Thoracic aorta (tissue), 2 donors: ENCODE results near the gene CAPN10. TPM values are rescaled to one million over a fixed set of nuclear protein-coding genes. Genes with fewer than 3 reads are reported as not detected.
A peak's percentile ranks its signal among the peaks of the same experiment; 100 is the strongest.
"Not testable (repeated sequence)": the region's sequence is repeated elsewhere in the genome, so short reads cannot be mapped to it uniquely, and the experiment has no call there.

Experiments
- ATAC-seq: fragments of 150-250 bp; one replicate; pipeline ENCODE4 v1.8.0; 2017; ENCODE audit warnings: low read depth; ENCODE audit not compliant: insufficient number of reproducible peaks, low FRiP score
- DNase-seq: peaks from one replicate; pipeline ENCODE4 v3.0.0-alpha.2; 2020; ENCODE audit warnings: low spot score
- H3K27ac ChIP-seq, 2 donors: fragments of 200-600 bp; sonication (generic); 1 replicate in 1 of 2; 2 replicates in 1 of 2; pipeline ENCODE4 v1.5.1; 2016; ENCODE audit warnings: mild to moderate bottlenecking in 2 of 2, moderate library complexity in 2 of 2
- H3K27me3 ChIP-seq: fragments of 200-600 bp; sonication (generic); replicated peaks from 2 replicates; pipeline ENCODE4 v1.6.0; 2016; ENCODE audit warnings: mild to moderate bottlenecking; ENCODE audit not compliant: insufficient read depth
- H3K36me3 ChIP-seq: fragments of 200-600 bp; sonication (generic); one replicate; pipeline ENCODE4 v1.5.1; 2016
- H3K4me1 ChIP-seq, 2 donors: fragments of 200-600 bp; sonication (generic); 1 replicate in 1 of 2; 2 replicates in 1 of 2; pipeline versions ENCODE4 v1.5.1 to v1.6.0; 2016; ENCODE audit warnings: low read depth in 2 of 2, mild to moderate bottlenecking in 1 of 2; ENCODE audit not compliant: control insufficient read depth in 1 of 2
- H3K4me3 ChIP-seq: fragments of 200-600 bp; sonication (generic); 2 replicates; pipeline ENCODE4 v1.5.1; 2016; ENCODE audit warnings: mild to moderate bottlenecking
- H3K9me3 ChIP-seq: fragments of 200-600 bp; sonication (generic); 2 replicates; pipeline ENCODE4 v1.5.1; 2016
- total RNA-seq, 2 donors: library from RNA; depleted of rRNA; stranded (reverse); fragments of >200 nt; gene quantifications; one replicate each; pipeline versions ENCODE4 v1.1.0 to v1.2.3, GENCODE V29; 2016
- TF ChIP-seq, protein P1 (sequence below): fragments of 200-600 bp; sonication (generic); IDR thresholded peaks from one replicate; pipeline ENCODE4 v1.5.1; 2019; ENCODE audit warnings: antibody characterized with exemption

CAPN10 gene
- total RNA-seq, 2 donors from 2014 or later = 33.3 to 38.2 TPM

DNA sequence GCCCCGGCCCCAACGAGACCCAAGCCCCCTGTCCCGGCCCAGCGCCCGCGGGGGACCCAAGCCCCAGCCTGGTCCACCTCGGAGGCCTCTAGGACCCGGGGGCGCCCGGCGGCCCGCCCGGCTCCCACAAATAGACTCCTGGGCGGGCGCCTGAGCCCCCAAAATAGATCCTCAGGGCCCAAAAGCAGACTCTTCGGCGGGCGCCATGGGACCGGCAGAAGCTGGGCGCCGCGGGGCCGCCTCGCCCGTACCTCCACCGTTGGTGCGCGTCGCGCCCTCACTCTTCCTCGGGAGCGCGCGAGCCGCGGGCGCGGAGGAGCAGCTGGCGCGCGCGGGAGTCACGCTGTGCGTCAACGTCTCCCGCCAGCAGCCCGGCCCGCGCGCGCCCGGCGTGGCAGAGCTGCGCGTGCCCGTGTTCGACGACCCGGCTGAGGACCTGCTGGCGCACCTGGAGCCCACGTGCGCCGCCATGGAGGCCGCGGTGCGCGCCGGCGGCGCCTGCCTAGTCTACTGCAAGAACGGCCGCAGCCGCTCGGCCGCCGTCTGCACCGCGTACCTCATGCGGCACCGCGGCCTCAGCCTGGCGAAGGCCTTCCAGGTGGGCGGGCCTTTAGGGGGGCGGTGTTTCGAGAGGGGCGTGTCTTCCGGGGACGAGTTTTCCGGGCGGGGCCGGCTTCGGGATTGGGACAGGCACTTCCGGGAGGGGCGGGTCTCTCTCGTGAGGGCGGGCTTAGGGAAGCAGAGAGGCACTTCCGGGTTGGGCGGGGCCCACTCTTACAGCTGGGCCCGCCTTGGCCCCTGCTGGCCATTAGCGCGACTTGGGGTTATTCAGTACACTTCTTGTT is 25.8 kb upstream of the CAPN10 start:
- TF ChIP-seq, protein P1, sequence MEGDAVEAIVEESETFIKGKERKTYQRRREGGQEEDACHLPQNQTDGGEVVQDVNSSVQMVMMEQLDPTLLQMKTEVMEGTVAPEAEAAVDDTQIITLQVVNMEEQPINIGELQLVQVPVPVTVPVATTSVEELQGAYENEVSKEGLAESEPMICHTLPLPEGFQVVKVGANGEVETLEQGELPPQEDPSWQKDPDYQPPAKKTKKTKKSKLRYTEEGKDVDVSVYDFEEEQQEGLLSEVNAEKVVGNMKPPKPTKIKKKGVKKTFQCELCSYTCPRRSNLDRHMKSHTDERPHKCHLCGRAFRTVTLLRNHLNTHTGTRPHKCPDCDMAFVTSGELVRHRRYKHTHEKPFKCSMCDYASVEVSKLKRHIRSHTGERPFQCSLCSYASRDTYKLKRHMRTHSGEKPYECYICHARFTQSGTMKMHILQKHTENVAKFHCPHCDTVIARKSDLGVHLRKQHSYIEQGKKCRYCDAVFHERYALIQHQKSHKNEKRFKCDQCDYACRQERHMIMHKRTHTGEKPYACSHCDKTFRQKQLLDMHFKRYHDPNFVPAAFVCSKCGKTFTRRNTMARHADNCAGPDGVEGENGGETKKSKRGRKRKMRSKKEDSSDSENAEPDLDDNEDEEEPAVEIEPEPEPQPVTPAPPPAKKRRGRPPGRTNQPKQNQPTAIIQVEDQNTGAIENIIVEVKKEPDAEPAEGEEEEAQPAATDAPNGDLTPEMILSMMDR = peak; percentile 50
- Histone ChIP-seq H3K4me1 (peaks cover 33 to 57% of the 10 kb centered on the region in 2 donors), H3K27me3 (no peaks in the 10 kb centered on the region), H3K27ac (peak overlapping the region; percentile 99), H3K4me3 (peak overlapping the region; percentile 96), H3K36me3 (no peaks in the 10 kb centered on the region), H3K9me3 (no peaks in the 10 kb centered on the region)
- peak; percentile 99 for DNase-seq
- peak; percentile 93 for ATAC-seq

DNA sequence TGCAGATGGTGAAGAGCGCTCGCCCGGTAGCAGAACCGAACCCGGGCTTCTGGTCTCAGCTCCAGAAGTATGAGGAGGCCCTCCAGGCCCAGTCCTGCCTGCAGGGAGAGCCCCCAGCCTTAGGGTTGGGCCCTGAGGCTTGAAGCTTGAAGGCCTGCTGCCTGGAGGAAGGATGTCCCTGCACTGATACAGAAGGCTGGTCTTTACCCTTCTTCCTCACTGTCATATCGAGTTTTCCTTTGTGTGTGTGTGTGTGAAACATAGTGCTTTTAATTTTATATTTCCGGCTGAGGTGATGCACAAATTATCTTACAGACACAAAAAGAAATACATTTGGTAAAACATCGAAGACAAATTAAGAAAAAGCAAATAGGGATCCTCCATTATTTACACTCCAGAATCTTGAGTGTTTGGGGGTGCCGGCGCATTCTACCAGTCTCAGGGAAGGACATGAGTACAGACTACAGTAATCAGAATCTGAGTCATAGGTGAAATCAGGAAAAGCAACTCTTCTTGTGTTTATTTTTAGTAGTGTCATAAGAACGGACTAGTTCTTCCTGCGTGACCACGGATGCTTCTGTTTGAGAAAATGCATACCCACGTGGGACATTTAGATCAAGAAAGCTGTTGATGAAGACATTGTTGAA is 25.1 kb upstream of the CAPN10 start:
- H3K4me3 ChIP-seq = peak overlapping the region; percentile 96
- no peak for ATAC-seq

DNA sequence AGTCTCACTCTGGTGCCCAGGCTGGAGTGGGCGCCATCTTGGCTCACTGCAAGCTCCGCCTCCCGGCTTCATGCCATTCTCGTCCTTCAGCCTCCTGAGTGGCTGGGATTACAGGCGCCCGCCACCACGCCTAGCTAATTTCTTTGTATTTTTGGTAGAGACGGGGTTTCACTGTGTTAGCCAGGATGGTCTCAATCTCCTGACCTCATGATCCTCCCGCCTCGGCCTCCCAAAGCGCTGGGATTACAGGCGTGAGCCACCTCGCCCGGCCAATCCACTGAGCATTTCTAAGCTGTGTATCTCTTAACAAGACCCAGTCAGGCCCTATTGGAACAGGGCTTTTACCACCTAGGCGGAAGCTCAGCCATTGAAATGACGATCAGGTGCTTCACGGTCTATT is 23.3 kb upstream of the CAPN10 start:
- ATAC-seq, H3K36me3 ChIP-seq, H3K27ac ChIP-seq, DNase-seq, H3K9me3 ChIP-seq, H3K27me3 ChIP-seq, H3K4me3 ChIP-seq: not testable (repeated sequence)
- H3K4me1 ChIP-seq = peaks cover 30 to 60% of the 10 kb centered on the region in 2 donors

More for the DNA sequence above, 25.1 kb upstream of the CAPN10 start:
- TF ChIP-seq, protein P1 = no peak
- H3K27ac ChIP-seq = peak overlapping the region; percentile 27 to 64
- H3K4me1 ChIP-seq = peaks cover 38 to 63% of the 10 kb centered on the region in 2 donors
- no peaks in the 10 kb centered on the region for H3K9me3 ChIP-seq
- H3K36me3 ChIP-seq = no peaks in the 10 kb centered on the region
- no peaks in the 10 kb centered on the region for H3K27me3 ChIP-seq
- DNase-seq = no peak

DNA sequence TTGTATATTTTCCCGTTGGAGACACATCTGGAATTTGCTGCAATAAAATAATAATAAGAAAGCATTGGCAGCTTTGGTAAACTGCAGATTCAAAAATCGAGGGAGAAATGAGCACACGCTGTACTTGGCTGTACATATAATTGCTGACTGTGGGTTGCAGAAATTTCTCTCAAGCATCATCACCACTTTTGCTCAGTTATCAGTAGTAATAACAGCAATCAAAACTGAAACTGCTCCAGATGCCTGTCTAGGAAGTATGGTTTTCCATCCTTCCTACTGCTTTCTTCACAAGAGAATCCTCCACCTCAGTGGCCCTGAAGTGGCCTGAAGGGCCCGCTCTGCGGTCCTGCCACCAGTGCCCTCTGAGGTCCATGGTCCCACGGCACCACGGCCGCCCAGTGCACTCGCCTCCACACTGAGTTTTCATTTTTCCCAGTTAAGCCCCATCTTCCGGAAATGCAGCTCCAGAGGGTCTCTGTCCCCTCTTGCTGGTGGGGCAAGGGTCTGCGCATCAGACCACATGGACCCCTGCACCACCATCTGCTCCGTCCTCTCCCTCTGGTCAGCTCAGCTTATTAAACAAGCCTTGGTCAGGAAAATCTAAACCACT is 22.5 kb upstream of the CAPN10 start:
- H3K9me3 ChIP-seq = no peaks in the 10 kb centered on the region
- no peaks in the 10 kb centered on the region for H3K36me3 ChIP-seq
- no peak for DNase-seq
- ATAC-seq = no peak
- TF ChIP-seq, protein P1 = no peak
- peaks cover 30 to 53% of the 10 kb centered on the region in 2 donors for H3K4me1 ChIP-seq
- no peak overlapping the region for H3K27ac ChIP-seq
- no peak overlapping the region for H3K4me3 ChIP-seq
- H3K27me3 ChIP-seq = no peaks in the 10 kb centered on the region

DNA sequence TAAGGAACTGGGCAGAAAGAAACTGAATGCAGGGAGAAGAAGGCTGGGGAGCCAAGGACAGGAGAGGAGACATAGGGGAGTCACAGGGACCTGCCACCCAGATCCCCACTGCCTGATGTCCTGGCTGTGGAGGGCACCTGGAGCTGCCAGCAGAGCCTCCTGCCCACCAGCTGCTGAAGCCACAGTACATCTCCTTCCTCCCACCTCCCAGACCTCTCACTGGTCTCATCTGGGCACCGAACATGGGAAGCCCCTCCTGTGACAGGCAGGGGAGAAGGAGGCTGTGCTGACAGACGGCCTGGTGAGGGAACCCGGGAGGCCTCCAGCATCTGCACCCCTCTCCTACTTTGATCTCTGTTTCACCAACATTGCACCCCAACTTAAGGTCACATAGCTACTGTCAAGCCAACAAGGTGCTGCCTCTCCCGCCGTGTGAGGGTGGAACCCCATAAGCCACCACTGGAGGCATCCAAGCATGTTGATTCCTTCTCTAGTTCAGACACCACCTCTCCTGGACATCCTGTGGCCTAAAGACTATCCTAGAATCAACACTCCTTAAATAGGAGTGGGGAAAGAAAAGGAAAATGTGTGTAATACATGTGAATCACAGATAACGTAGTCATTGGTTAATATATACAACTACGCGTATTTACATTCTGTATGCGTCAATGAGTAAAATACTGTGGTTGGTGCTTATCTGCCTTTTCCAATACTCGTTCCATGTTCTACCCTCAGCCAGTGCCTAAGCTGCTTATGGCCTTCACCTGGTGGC is 21.8 kb upstream of the CAPN10 start:
- H3K27me3 ChIP-seq = no peaks in the 10 kb centered on the region
- ATAC-seq (no peak), DNase-seq (no peak)
- H3K27ac ChIP-seq = no peak overlapping the region
- no peak overlapping the region for H3K4me3 ChIP-seq
- H3K36me3 ChIP-seq = no peaks in the 10 kb centered on the region
- TF ChIP-seq, protein P1 = no peak
- no peaks in the 10 kb centered on the region for H3K9me3 ChIP-seq
- H3K4me1 ChIP-seq = peaks cover 27 to 53% of the 10 kb centered on the region in 2 donors
